IPS-18c (cell line): Measurements from ENCODE around the gene PLAGL2.
"Not testable (repeated sequence)": the region's sequence is repeated elsewhere in the genome, so short reads cannot be mapped to it uniquely, and the experiment has no call there.

Experiments
- H3K4me3 ChIP-seq: 2 replicates; pipeline ENCODE4 v1.7.0; 2013; ENCODE audit warnings: low read depth, mild to moderate bottlenecking, low read length, moderate library complexity; ENCODE audit not compliant: insufficient read depth
- H3K9me3 ChIP-seq: one replicate; pipeline ENCODE4 v1.6.1; 2013; ENCODE audit warnings: mild to moderate bottlenecking, low read length, moderate library complexity; ENCODE audit not compliant: control insufficient read depth, insufficient read depth

The PLAGL2 gene, protein sequence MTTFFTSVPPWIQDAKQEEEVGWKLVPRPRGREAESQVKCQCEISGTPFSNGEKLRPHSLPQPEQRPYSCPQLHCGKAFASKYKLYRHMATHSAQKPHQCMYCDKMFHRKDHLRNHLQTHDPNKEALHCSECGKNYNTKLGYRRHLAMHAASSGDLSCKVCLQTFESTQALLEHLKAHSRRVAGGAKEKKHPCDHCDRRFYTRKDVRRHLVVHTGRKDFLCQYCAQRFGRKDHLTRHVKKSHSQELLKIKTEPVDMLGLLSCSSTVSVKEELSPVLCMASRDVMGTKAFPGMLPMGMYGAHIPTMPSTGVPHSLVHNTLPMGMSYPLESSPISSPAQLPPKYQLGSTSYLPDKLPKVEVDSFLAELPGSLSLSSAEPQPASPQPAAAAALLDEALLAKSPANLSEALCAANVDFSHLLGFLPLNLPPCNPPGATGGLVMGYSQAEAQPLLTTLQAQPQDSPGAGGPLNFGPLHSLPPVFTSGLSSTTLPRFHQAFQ

DNA sequence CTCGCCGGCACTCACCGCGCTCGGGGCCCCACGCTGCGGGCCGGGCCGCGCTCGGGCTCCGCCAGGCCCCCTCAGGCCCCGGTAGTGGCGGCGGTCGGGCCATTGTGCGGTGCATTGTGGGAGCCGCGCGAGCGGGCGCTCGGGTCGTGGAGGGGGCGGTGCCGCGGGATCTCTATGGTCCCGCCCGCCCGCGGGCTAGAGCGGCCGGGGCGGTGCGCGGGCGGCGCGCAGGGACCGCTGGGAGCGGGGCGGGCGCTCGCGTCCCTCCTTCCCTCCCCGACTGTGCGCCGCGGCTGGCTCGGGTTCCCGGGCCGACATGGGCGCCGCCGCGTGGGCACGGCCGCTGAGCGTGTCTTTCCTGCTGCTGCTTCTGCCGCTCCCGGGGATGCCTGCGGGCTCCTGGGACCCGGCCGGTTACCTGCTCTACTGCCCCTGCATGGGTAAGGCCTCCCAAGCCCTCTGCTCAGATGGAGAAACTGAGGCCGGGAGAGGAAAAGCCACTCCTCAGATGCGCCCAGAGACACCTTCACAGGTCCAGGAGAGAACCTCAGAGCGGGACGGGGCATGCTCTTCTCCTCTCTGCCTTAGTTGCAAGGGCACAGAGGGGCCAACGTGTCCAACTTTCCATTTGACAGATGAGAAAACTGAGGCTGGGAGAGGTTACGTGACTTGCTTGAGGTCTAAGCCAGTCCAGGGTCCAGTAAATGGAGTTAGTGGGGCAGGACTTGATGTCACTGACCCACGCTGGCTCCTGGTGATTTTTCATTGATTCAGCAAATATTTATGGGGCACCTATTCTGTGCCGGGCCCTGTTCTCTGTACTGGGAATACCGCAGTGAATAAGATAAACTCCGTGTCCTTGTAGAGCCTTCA, at the start of gene PLAGL2, which contains the start of gene POFUT1:
Gene PLAGL2, minus strand, starts transcription at position 118 of the 873 bp plus-strand sequence. CDS start 5,565 bp downstream, outside the sequence.
Gene POFUT1, plus strand, starts transcription at position 255 of the 873 bp plus-strand sequence. Its CDS starts 62 bp downstream, at position 317.
- H3K4me3 ChIP-seq = peak within 1 kb of the TSS; percentile 93
- H3K9me3 ChIP-seq = no peaks in the 10 kb centered on the region

DNA sequence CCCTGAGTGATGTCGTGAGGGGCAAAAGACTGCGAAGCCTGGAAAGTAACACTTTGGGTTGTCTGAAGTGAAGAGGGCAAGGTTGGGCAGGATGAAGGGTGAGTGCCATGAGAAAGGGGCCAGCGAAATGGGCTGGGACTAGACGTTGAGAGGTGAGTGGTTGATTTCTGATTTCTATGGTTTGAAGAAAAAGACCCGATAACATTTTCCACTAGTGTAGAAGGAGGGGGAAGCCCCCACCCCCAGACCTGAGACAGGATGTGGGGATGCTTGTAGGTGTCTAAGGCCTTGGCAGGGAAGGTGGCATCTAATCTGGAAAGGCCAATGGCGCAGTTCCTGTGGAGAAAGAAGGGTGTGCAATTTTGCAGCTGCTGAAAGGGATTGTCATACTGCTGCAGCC, 44.6 kb upstream of the PLAGL2 start:
- no peak overlapping the region for H3K4me3 ChIP-seq

DNA sequence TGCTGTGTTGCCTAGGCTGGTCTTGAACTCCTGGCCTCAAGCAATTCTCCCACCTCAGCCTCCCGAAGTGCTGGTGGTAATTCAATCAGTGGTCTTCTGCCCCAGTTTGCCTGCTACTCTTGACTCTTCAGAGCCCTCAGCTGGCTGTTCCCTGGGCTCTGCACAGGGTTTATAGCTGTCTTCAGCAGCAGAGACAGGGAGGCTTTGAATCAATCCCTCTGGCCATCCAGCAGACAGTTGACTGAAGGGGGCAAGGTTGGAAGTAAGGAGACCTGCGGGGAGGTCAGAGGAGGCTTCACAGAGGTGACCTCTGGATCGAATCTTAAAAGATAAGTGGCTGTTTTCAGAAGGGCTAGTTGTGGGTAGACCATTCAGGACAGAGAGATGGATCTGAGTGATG, 43.9 kb upstream of the PLAGL2 start:
- H3K9me3 ChIP-seq = no peaks in the 10 kb centered on the region
- H3K4me3 ChIP-seq = no peak overlapping the region

More for the DNA sequence above, 44.6 kb upstream of the PLAGL2 start:
- no peaks in the 10 kb centered on the region for H3K9me3 ChIP-seq

DNA sequence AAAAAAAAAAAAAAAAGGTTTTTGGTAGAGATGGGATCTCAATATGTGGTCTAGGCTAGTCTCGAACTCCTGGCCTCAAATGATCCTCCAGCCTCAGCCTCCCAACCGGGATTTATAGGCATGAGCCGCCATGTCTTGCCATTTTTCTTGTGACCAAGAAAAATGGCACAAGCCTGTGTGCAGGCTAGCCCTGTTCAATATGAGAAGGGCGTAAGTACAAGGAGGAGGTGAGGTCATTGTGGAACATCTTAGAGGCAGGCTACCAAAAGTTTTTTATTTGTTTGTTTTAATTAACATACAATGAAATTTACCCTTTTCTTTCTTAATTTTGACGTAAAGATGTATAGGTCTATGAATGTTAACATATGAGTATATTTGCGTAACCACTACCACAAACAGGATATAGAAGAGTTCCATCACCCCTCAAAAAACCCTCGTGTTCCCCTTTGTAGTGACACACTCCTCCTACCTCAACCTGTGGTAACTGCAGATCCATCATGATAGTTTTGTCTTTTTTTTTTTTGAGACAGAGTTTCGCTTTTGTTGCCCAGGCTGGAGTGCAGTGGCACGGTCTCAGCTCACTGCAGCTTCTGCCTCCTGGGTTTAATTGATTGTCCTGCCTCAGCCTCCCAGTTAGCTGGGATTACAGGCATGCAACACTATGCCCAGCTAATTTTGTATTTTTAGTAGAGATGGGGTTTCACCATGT, 41.6 kb upstream of the PLAGL2 start:
- no peak overlapping the region for H3K4me3 ChIP-seq
- no peaks in the 10 kb centered on the region for H3K9me3 ChIP-seq

DNA sequence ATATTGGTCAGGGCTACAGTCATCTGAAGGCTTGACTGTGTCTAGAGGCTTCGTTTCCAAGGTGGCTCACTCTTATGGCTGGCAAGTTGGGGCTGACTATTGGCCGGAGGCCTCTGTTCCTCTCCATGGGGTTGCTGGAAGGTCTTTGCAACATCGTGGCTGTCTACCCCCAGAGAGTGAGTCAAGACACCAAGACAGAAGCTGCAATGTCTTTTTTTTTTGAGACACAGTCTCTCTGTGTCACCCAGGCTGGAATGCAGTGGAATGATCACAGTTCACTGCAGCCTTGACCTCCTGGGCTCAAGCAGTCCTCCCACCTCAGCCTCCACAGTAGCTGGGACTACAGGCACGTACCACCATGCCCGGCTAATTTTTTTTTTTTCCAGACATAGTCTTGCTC, 40.5 kb upstream of the PLAGL2 start:
- Histone ChIP-seq H3K9me3 (no peaks in the 10 kb centered on the region), H3K4me3 (no peak overlapping the region)

DNA sequence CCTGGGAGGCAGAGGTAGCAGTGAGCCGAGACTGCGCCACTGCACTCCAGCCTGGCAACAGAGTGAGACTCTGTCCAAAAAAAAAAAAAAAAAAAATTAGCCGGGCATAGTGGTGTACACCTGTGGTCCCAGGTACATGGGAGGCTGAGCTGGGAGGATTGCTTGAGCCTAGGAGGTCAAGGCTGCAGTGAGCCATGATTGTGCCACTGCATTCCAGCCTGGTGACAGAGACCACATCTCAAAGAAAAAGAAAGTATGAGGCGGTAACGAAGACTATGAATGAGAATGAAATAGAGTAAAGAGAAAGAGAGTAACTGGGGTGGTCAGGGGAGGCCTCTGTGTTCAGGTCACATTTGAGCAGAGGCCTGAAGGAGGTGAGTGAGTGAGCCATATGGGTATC, 38.7 kb upstream of the PLAGL2 start:
- H3K9me3 ChIP-seq, H3K4me3 ChIP-seq: not testable (repeated sequence)

DNA sequence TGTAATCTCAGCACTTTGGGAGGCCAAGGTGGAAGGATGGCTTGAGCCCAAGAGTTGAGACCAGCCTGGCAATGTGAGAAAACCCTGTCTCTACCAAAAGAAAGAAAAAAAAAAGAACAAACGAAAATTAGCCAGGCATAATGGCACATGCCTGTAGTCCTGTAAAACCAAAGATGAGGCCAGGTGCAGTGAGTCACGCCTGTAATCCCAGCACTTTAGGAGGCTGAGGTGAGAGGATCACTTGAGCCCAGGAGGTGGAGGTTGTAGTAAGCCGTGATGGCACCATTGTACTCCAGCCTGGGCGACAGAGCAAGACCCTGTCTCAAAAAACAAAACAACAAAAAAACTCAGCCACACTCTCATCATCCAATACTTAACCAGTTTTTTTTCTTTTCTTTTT, 37.4 kb upstream of the PLAGL2 start:
- Histone ChIP-seq H3K4me3 (no peak overlapping the region), H3K9me3 (no peaks in the 10 kb centered on the region)

DNA sequence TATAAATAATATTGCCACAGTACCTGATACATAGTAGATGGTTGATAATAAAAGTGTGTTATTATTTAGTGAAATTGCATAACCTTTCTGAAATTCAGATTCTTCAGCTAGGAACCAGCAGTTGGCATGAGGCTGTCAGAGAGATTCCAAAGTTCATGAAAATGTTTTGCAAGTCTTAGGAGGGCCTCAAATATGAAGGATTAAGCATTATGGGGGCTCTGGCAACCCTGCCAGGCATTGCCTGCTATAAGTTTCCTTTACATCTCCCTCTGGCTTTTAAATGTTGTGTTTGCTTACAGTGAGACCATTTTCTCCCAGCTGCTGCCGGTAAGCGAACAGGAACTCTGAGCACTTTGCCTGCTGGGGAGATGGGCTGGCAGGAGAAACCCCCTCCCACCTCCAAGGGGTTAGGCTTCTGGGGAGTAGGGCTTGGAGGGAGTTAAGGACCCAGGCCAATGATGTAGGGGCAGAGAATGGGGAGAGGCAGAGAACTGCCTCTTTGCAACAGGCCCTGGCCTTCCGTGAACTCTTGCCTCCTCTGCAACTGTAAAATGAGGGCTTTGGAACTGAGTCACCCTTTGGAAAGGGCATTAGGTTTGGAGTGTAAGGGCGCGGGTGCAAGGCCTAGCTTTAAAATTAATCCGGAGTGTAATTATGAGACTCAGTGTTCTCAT, 36.7 kb upstream of the PLAGL2 start:
- no peaks in the 10 kb centered on the region for H3K9me3 ChIP-seq
- no peak overlapping the region for H3K4me3 ChIP-seq

DNA sequence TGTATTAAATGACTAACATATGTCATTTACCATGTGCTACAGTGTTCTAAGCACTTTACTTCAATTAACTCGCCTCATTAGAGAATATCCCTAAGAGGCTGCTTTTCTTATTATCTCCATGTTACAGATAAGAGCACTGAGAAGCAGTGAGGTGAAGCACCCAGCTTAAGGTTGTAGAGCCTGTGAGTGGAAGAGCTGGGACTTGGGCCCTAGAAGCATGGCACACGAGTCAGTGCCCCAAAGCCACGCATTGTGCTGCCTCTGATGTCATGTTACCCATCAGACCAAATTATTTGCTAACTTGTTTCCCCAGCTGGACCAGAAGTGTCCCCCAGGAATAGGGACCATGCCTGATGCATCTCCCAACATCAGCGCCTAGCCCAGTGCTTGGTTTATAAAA, 34.3 kb upstream of the PLAGL2 start:
- Histone ChIP-seq H3K4me3 (no peak overlapping the region), H3K9me3 (no peaks in the 10 kb centered on the region)

DNA sequence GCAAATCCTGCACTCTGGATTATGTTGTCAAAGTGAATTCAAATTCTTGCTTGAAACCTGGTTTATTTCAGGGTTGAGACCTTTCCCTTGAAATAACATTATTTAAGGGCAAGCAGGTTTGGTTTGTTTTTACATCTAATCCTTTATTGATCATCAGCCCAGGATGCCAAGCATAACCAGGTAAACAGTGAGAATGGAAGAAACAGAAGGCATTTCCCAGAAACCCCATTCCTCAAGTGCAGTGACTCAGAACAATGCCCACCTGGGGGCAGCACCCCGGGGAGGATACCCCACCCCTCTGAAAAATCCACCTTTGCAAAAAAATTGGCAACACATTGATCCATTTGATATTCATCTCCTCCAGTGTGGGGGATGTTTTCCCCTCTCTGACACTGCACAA, 32.7 kb upstream of the PLAGL2 start:
- Histone ChIP-seq H3K9me3 (no peaks in the 10 kb centered on the region), H3K4me3 (no peak overlapping the region)

DNA sequence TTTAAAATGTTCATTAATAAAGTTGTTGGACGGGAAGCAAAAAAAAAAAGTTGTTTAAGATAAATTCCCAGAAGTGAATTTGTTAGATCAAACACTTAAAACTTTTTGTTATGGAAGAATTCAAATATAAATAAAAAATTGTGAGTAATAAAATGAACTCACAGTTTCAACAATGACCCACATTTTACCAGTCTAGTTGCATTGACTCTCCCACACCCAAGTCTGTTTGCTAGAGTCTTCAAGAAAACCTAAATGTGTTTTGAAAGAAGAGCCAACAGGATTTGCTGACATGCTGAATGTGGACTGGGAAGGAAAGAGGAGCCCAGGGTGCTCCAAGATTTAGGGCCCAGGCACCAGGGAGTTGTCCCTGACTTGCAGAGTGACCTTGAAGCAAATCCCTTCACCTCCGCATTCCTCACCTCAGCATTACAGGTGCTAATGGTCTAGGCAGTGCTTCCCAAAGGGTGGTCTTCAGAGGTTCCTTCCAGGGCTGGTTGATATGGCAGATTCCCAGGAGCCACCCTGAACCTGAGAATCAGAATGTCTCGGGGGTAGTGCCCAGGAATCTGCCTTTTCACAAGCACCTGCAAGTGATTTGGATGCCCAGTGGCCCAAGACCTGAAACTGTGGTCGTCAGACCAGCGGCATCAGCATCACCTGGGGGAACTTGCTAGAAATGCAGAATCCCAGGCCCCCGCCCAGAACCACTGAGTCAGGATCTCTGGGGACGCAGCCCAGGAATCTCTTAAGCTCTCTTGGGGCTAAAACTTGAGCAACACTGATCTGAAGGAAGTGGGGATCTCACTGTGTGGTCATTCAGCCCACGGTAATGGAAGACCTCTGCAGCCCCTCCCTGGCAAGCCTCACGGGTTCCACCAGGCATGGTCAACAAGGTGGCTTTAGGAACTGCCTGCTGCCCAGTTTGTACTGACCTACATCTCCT, 31.2 kb upstream of the PLAGL2 start:
- Histone ChIP-seq H3K9me3 (no peaks in the 10 kb centered on the region), H3K4me3 (no peak overlapping the region)

DNA sequence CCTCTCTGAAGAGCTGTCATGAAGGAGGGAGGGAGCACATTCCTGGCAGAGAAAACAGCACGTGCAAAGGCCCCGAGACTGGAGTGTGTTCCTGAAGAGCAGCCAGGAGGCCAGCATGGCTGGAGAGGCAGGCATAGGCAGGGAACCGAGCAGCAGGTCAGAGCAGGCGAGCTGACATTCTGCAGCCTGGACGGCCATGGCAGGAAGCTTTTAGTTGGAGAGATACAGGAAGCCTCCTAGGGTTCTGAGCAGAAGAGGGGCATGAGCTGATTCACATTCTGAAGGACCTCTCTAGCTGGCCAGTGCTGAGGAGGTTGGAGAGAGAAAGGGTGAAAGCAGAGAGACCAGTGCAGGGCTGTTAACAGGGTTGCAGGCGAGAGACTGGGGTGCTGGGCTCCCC, 29.9 kb upstream of the PLAGL2 start:
- H3K9me3 ChIP-seq = no peaks in the 10 kb centered on the region
- H3K4me3 ChIP-seq = no peak overlapping the region

DNA sequence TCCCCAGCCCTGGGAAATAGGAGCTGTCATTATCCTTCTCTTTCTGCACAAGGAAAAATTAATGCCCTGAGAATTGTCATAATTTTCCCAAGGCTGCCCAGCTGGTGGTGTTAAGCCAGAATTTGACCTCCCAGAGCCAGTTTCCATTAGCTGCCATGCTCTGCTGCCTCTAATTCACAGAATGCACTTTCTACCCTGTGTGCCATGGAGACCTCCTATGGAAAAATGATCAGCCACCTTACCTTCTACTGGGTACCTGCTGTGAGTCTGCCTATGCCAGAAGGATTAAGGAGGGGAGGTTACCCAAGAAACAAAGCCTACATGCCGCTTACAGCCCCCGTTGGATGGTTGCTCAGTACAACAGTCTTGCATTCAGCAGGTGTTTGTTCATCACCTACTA, 29.3 kb upstream of the PLAGL2 start:
- no peaks in the 10 kb centered on the region for H3K9me3 ChIP-seq
- H3K4me3 ChIP-seq = no peak overlapping the region

DNA sequence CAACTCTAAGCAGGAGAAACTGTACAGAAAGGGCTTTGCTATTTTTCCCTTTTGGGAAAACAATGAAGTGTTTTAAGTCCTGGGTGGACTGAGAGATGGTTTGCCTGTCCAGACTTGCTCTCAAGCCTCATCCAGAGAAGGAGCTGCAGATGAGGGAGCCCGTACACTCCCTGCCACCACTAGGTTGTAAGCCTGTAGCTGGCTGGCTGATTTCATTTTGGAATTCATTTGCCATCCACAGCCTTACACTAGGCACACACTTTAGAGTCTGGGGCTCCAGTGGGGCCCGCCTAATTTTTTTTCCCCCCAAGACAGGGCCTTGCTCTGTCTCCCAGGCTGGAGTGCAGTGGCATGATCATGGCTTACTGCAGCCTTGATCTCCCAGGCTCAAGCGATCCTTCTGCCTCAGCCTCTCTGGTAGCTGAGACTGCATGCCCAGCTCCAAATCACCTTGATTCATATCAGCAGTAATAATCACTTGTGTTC, 28.5 kb upstream of the PLAGL2 start:
- H3K9me3 ChIP-seq = no peaks in the 10 kb centered on the region
- no peak overlapping the region for H3K4me3 ChIP-seq

DNA sequence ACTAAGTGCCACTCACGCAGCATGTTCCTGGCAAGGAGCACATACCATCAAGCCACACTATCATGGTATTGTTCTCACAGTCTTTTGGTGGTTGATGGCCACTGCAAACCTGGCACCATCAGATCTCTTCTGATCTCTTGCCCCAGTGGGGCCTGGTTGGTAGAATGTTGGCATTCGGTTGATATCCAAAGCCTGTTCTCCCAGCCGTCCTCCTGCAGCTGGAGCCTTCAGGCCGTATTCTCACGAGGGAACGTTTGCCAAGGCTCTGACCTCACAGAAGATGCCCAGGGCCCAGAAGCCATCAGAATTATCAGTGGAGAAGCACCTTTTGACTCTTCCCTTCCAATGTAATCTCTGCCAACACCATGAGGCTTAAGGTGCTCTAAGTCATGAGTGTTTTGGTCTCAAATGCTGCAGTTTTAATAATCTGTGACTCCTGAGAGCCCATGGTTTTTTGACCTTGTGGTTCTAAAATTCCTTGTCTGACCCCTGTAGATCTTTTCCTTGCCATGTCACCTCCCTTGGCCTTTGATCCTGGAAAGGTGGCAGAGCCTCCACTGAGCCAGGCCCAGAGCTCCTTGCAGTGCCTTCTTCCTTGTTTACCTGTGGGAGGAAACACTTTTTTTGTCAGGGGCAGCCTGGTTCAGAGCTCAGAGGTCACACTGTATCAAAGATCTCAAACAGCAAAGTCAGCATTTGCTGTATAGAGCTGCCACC, 27.9 kb upstream of the PLAGL2 start:
- no peaks in the 10 kb centered on the region for H3K9me3 ChIP-seq
- H3K4me3 ChIP-seq = no peak overlapping the region
